AG20443 (cell line): ENCODE data around the gene PRAMEF1.
"Not testable (repeated sequence)": the region's sequence is repeated elsewhere in the genome, so short reads cannot be mapped to it uniquely, and the experiment has no call there.

ENCODE experiments used
- DNase-seq: peaks from one replicate; pipeline ENCODE4 v3.0.0; 2012; ENCODE audit warnings: low spot score, mixed read lengths

The PRAMEF1 gene

GRCh38 chr1:12775443-12775842 is 15.8 kb upstream of the PRAMEF1 start:
- DNase-seq: peak; percentile 3

DNA sequence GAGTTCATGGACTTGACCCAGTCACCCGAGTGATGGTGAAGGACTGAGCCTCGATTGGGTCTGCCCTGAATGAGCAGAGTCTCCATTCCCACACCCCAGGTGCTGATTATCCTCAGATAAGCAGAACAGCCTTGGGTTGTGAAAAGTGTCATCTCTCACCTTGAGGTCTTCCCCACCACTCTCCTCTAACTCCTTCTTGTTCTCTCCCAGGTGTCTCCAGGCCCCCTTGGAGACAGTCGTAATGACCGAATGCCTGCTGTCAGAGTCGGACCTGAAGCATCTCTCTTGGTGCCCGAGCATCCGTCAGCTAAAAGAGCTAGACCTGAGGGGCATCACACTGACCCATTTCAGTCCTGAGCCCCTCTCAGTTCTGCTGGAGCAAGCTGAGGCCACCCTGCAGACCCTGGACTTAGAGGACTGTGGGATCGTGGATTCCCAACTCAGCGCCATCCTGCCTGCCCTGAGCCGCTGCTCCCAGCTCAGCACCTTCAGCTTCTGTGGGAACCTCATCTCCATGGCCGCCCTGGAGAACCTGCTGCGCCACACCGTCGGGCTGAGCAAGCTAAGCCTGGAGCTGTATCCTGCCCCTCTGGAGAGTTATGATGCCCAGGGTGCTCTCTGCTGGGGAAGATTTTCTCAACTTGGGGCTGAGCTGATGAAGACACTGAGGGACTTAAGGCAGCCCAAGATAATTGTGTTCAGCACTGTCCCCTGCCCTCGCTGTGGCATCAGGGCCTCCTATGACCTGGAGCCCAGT is 14.2 kb upstream of the PRAMEF1 start:
- DNase-seq: peak; percentile 2

- peak; percentile 3 for DNase-seq
Measured at GRCh38 chr1:12778061-12778460, 13.1 kb upstream of the PRAMEF1 start.

DNA sequence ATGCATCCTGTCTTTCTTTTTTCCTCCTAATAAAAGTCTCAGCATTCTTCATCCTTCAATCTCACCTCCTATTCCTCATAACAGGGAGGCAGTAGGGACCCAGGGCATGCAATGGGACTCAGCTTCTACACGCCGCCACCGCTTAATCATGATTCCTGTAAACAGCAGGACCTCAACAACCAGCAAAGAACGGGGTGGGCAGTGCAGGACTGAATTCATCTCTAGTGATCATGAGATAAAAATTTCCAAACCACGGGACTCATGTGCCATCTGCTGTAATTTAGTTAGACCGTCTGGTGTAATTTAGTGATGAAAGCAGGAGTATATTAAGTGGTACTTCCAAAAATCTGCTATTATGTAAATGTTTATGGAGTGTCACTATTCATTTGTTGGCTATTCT is 12.3 kb upstream of the PRAMEF1 start:
- peak; percentile 29 for DNase-seq

DNA sequence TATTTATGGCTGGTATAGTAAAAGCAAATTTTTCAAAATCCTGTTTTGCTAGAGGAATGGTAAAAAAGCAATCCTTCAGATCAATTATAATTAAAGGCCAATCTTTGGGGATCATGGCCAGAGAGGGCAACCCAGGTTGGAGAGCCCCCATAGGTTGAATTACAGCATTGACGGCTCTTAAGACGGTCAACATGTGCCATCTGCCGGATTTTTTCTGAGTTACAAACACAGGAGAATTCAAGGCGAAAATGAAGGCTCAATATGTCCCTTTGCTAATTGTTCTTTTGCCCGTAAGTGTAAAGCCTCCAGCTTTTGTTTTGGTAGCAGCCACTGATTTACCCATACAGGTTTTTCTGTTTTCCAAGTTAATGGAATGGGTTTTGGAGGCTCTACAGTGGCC is 9.7 kb upstream of the PRAMEF1 start:
- not testable (repeated sequence) for DNase-seq

DNA sequence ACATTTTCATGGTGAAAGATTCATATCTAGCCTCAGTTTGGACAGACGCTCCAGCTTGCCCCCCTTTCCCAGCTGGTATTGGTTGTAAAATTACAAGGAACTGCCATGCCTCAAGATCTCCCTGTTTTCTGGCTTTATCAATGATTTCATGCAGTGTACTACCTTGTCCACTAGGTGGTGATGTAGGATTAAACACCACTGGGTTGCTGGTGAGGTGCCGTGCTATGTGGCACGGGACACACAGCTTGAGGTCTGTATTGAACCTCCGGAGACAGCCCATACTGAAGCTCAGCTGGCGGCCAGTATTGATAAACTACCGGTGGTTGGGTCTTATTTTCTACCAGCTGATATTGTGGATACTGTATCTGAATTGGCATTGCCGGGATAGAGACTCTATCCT is 7.4 kb upstream of the PRAMEF1 start:
- not testable (repeated sequence) for DNase-seq

DNA sequence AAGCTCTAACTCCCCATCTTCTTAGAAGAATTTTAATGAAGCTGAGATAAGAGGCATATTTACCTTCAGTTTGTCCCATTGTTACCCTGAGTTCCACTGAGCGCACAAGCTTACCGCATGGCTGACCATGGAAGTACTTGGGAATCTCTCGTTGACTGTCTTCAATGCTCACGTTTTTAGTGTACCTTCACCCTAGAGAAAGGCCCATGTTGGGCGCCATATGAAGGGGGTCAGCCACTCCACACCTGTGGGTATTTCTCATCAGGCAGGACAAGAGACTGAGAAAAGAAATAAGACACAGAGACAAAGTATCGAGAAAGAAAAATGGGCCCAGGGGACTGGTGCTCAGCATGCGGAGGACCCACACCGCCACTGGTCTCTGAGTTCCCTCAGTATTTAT is 6.5 kb upstream of the PRAMEF1 start:
- not testable (repeated sequence) for DNase-seq

DNA sequence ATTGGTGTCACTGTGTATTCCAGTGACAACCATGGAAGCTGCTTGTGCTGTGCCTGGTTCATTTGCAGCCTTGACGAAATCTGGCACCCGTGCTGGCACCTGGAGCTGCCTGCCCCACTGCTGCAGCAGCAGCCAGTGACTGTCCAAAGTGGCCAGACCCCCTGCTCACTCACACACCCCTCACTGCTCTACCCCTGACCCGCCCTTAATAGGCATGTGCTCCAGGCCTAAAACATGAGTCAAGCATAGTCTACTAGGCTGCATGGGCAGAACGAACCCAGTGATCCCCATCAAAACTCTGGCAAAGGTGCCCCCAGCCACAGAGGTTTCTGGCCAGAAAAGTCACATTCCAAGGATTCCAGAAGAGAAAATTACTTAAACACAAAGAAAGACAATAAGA is 7.7 kb downstream of the PRAMEF1 start:
- DNase-seq: peak; percentile 29

- no peak for DNase-seq
Measured at GRCh38 chr1:12799730-12800129, 8.5 kb downstream of the PRAMEF1 start.

- DNase-seq: no peak
Measured at GRCh38 chr1:12809933-12810332, 18.7 kb downstream of the PRAMEF1 start.

GRCh38 chr1:12810691-12811408 is 19.7 kb downstream of the PRAMEF1 start:
- peak; percentile 48 for DNase-seq

GRCh38 chr1:12811409-12811784 is 20.2 kb downstream of the PRAMEF1 start:
- DNase-seq: no peak

- DNase-seq: not testable (repeated sequence)
Measured at GRCh38 chr1:12819061-12819460, 27.9 kb downstream of the PRAMEF1 start.

GRCh38 chr1:12831310-12831709 is 40.1 kb downstream of the PRAMEF1 start, which contains the start of gene PRAMEF11:
TSS of gene PRAMEF11 (minus strand) at chr1:12831410. CDS start at chr1:12828789, 2,621 bp downstream.
- DNase-seq: not testable (repeated sequence)

GRCh38 chr1:12833251-12833650 is 42.1 kb downstream of the PRAMEF1 start:
- DNase-seq: not testable (repeated sequence)
